ENCODE data around the gene IMMP2L. TPM values are rescaled to one million over a fixed set of nuclear protein-coding genes. Genes with fewer than 3 reads are reported as not detected.

IMMP2L gene
- total and polyA plus RNA-seq, 2 of the 4 experiments (the other 2 are of a cell fraction), result 5.8 to 9.3 TPM

DNA sequence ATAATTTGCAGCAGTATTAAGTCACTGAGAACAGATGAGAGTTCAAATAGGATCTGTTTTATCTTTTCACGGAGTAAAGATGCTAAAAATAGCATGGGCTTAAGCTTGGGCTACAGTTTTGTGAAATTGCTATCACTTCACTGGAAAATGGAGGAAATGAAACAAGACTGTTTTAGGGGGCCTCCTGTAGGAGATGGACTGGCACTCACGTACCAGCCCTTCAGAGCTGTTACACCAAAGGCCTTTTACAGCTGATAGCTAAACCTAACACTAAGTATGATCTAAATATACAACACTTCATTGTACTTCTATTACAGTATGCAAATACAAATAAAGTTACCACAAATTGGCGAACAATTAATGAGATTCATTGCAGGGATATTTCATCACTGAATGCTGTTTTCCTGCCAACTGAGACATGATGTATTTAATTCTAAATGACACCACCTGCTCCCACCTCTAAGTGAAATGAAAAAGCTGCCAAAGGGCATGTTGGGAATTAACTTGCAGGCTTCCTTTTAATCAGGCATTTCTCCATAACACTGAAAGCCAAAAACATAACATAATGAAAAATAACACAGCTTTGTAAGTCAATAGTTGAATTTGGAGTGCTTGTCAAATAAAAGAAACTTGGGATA lies 775.8 kb downstream of the IMMP2L start:
- no peak for DNase-seq
- no CpG with 5 or more reads among the region's 3 CpGs for WGBS, 2 experiments (ENCODE audit: extremely low coverage in 2 of 2, insufficient read length in 1 of 2)
- intact Hi-C loops (cut with micrococcal nuclease) (no loop called here), dilution Hi-C loops (cut with HindIII; ENCODE audit: low sequenced_read_pairs, unreplicated experiment) (no loop called here), in situ Hi-C loops (cut with MboI; ENCODE audit: low sequenced_read_pairs) (no loop called here)
- Histone ChIP-seq H2BK5ac (ENCODE audit: low read depth, low read length, poor library complexity, severe bottlenecking) (no peak overlapping the region), H4K91ac (ENCODE audit: insufficient read depth, low read depth, low read length) (no peak overlapping the region), H4K8ac (ENCODE audit: low read depth in 2 of 2, low read length in 2 of 2) (no peak overlapping the region), H3K14ac (replicated peaks; ENCODE audit: low read depth, low read length) (no peak overlapping the region), H3K9me3 (ENCODE audit: control insufficient read depth, insufficient read depth, low read length) (no peaks in the 10 kb centered on the region), H2BK120ac (ENCODE audit: low read depth, low read length) (no peak overlapping the region), H3K36me3 (ENCODE audit: control insufficient read depth, insufficient read depth, low read length) (no peaks in the 10 kb centered on the region), H2AFZ (replicated peaks; ENCODE audit: low read length, poor library complexity) (no peak overlapping the region), H3K23ac (ENCODE audit: low read depth, low read length) (no peak overlapping the region), H3K9me1 (ENCODE audit: insufficient read depth, low read length) (no peaks in the 10 kb centered on the region), H3K56ac (ENCODE audit: extremely low read depth, insufficient read depth, low read length) (no peak overlapping the region), H3K4me1 (ENCODE audit: control insufficient read depth, insufficient read depth, low read length) (no peaks in the 10 kb centered on the region; the same call in 1 of the 2 replicates), H3K79me1 (ENCODE audit: low read depth in 1 of 2, low read length in 2 of 2) (no peaks in the 10 kb centered on the region), H4K5ac (ENCODE audit: low read depth, low read length) (no peak overlapping the region), H3K4me2 (ENCODE audit: low read depth, low read length) (no peak overlapping the region), H4K20me1 (ENCODE audit: insufficient read depth, low read length) (no peaks in the 10 kb centered on the region), H3K9ac (ENCODE audit: low read depth, low read length) (no peak overlapping the region), H2AK5ac (ENCODE audit: low read depth, low read length) (no peak overlapping the region), H2BK20ac (ENCODE audit: low read depth, low read length) (no peak overlapping the region), H3K18ac (ENCODE audit: low read depth, low read length) (no peak overlapping the region), H3K27ac (ENCODE audit: insufficient read depth, low read length) (no peak overlapping the region), H3K4me3 (ENCODE audit: insufficient read depth, low read depth, low read length) (no peak overlapping the region), H2AK9ac (replicated peaks; ENCODE audit: low read depth, low read length, poor library complexity) (no peak overlapping the region), H2BK15ac (ENCODE audit: low read depth, low read length) (no peak overlapping the region), H3K4ac (ENCODE audit: low read depth, low read length) (no peak overlapping the region), H3K27me3 (ENCODE audit: control insufficient read depth, insufficient read depth, low read length) (no peaks in the 10 kb centered on the region)
- POLR2A ChIA-PET (ENCODE audit: unreplicated experiment), result interaction anchor here (0.5 kb wide), 1 partner anchor 1571 kb away, joined by 8 read pairs; no protein-coding TSS in a partner anchor
- no peak for TF ChIP-seq MAFK (IDR thresholded peaks at IDR 0.05; ENCODE audit: low read depth, low read length)
- no peak for TF ChIP-seq NFE2L2 (IDR thresholded peaks at IDR 0.05; ENCODE audit: low read depth, low read length)
- TF ChIP-seq, protein P1, sequence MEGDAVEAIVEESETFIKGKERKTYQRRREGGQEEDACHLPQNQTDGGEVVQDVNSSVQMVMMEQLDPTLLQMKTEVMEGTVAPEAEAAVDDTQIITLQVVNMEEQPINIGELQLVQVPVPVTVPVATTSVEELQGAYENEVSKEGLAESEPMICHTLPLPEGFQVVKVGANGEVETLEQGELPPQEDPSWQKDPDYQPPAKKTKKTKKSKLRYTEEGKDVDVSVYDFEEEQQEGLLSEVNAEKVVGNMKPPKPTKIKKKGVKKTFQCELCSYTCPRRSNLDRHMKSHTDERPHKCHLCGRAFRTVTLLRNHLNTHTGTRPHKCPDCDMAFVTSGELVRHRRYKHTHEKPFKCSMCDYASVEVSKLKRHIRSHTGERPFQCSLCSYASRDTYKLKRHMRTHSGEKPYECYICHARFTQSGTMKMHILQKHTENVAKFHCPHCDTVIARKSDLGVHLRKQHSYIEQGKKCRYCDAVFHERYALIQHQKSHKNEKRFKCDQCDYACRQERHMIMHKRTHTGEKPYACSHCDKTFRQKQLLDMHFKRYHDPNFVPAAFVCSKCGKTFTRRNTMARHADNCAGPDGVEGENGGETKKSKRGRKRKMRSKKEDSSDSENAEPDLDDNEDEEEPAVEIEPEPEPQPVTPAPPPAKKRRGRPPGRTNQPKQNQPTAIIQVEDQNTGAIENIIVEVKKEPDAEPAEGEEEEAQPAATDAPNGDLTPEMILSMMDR (conservative IDR thresholded peaks at IDR 0.05; ENCODE audit: low read depth, low read length), result no peak
- TF ChIP-seq RAD21 (IDR thresholded peaks at IDR 0.05; ENCODE audit: low read length), result no peak
- TF ChIP-seq RFX5 (IDR thresholded peaks at IDR 0.05; ENCODE audit: low read depth, low read length), result no peak
- CTCF ChIA-PET, result interaction anchor here (0.8 kb wide), 1 partner anchor 12 kb away, joined by 3 read pairs; no protein-coding TSS in a partner anchor
- no peak for ATAC-seq (ENCODE audit: low read depth)
- no TSS peak for BruUV-seq (replicated peaks)
